Suppressor macrophage (primary cell): ENCODE data around the gene DHRS1.

Experiments
- DNase-seq, 4 experiments: peaks; one replicate each; pipeline ENCODE4 v3.0.0-alpha.2; 2020 to 2022

The DHRS1 gene

DNA sequence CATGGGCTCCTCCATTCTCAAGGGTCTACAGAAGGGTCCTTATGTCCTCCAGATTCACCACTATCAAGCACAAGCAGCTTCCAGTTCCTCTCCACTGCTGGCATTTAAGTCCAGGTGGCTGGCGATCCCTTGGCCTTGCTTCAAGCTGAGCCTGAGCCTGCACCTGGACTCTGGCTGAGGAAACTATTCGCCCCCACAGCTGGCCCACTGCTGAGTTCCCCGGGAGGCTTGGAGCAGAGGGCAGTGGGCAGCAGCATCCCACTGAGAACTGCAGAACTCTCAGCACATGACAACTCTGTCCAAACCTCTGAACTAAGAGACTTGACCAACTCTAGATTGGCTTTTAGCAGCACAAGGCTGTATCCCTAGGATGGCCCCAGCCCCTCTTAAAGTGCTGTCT, 16.8 kb downstream of the DHRS1 start:
- peak in 2 of 4 experiments; percentile 53 to 60 for DNase-seq

DNA sequence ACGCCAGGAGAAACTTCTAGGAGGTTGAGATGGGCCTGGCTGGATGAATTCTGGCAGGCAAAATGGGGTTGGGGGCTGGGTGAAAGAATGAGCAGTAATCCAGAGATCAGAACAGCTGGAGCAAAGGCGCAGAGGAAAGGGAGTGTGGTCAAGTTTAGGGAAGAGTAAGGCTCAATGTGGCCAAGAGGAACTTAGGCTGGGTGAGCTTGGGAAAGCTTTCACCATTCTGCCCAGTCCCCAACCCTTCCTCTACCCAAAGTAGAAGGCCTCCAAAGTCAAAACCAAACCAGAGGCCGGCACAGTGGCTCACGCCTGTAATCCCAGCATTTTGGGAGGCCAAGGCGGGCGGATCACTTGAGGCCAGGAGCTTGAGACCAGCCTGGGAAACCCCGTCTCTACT, 17.9 kb downstream of the DHRS1 start:
- DNase-seq = peak; percentile 35 to 75 (median 66)

DNA sequence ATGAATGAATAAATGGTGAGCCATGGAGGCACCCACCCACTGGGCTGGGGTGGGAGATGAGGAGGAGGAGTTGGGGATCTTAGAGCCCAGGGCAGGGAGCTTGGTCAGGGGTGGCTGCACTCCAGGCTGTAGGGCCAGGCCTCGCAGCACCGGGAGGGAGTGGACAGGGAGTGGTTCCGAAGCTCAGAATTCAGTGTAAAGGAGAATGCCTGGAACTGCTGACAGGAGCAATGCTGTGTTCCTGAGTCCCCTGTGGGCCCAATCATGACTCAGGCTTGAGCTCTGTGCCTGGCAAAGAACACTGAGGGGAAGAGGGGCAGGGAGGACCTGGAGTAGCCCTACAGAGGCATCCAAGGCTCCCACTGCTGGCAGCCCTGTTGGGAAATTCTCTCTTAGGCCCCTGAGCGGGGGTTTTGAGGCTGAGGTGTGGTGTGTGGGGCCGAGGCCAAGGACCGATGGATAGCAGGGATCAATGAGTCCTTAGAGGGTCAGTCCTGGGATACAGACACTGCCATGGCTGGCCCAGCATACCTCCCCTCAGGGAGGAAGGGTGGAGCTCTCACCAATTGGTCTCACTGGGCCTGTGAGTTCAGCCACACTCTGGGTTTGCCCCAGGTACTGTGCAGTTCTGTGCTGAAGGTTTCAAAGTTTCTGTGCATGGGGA, 18.7 kb downstream of the DHRS1 start:
- DNase-seq = peak in 3 of 4 experiments; percentile 21 to 23 (median 21)

DNA sequence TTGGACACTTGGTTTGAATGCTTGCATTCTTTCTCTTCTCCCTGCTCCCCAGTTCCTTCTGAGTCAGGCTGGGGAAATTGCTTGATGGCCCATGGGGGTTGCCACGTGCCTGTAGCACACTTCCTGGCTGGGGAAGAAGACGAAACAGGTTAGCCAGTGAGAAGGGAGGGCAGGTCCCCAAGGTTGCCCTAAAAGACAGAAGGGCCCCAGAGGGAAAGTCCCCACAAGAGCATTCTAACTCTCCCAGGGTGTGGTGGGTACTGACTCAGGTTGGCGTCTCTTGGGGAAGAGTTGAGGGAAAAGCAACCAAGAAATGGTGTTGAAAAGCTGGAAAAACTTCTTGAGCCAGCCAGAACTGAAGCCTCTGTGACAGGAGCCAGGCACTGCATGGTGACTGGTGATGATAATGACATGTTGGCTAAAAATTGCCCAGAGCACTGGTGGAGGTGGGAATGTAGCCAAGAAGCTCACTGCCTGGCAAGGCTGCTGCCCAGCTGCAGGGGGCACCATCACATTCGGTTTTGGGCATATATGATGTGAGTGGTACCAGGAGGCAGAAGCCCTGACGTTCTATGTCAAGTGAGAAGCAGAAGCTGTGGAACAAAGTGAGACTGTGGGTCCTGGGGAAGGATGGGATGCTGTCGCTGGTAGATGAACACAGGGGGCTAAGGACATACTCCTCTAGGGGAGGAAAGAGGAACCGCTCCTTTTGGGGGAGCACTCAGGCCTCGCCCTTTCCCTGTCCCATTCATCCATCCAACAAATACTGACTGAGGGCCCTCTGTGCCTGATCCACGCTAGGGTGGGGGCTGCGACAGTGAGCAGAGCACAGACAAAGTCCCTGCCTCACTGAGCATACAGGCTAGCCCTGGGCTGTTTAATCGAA, 20.0 kb downstream of the DHRS1 start:
- peak; percentile 48 to 70 (median 64) for DNase-seq

DNA sequence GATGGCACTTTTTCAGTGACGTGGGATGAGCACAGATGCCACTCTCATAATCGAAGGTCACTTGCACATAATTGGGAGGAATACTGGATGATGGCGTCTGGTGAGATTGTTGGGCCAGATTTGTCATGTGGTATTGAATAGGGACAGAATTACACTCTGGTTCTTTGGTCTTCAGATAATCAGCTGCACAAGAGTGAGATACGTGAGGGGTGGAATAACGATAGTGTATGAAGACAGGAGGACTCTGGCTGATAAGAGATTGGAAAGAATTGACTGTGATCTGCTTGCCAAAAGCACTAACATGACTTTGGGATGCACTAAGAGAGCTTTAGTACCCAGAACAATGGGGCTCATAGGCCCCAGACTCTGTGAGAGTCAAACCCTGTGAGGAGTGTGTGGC, 21.2 kb downstream of the DHRS1 start:
- DNase-seq = no peak

DNA sequence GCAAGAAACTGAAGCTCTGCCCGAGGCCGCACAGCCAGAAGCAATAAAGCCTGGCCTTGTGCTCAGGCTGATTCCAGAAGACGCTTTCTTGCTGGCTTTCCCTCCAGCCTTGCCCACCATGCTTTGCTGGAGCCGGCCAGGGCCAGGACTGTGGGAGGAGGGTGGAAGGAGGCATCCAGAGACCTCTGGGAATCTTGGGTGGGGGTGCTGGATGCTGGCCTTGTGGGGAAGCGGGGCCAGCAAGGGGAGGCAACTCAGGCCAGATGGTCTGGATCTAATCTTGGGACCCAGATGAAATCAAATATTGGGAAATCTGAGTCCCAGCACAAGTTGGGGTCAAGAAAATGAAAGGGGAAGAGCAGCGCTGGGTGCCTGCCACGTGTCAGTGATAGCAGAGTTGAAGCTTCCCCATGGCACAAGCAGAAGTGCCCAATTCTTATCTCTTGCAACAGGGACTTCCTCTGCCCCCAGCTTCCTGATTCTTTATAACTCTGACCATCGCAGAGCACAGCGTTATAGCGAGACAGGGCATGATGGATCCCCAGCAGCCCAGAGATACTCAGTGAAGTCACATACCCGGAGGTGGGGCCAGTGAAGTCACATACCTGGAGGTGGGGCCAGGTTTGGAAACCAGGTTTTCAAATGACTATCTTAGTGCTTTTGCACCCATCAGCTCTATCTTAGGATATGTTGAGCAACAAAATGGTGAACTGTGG, 21.8 kb downstream of the DHRS1 start:
- DNase-seq = peak; percentile 79 to 94 (median 90)

DNA sequence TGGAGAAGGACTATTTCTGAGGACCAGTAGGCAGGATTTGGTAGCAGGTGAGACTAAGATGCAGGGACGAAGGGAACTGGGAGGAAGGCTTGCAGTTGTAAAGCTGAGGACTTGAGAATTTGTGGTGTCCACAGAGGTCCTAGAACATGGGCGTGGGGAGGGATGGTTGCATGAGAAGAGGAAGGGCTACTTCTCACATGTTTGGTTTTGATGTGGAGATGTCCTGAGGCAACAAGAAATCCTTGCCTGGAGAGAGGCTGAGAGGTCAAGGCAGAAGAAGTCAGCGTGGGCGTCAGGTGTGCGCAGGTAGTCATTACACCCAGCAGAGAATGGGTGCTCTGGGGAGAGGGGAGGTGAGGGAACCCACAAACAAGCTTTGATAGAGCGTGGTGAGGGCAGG, 22.5 kb downstream of the DHRS1 start:
- peak; percentile 34 to 74 (median 68) for DNase-seq

DNA sequence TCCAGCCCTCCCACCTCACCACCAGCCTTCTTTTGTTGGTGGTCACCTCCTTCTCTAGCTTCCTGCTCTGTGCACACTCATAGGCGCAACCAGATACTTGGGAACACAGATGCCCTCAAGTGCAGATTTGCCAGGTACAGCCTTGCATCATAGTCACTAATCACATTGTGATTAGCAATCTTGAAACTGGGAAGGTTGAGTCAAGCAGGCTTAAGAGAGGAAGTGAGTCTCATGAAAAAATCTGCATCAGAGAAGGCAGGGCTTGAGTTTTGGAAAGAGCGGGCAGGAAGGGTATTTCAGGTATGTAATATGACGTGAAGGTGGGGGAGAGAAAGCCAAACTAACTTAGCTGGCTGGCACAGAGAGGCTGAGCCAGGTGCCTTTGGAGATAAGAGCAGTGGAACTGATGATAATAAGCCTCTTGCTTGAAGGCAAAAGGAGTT, 25.5 kb downstream of the DHRS1 start:
- DNase-seq = peak; percentile 59 to 86 (median 76)

DNA sequence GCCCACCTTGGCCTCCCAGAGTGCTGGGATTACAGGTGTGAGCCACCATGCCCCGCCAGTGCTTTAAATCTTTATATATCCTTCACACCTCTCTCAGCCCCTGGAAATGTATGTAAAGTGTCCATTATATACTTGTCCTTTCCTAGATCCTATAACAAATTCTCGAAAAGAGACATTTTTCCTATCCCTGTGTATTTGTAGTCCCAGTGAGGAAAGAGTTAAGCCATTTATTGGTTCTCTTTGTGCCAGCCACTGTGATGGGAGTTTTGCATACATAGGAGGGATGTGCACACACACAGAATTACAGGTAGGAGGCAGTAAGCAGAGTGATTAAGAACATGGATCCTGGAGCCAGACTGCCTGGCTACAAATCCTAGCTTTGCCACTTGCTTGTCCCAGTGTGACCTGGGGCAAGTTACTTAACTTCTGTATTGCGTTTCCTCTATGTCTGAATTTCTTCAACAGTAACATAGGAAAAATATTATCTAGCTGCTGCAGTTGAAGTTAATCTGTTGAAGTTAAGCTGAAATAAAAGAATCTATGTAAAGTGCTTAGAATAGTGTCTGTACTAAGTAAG, 26.1 kb downstream of the DHRS1 start:
- DNase-seq = peak; percentile 43 to 68 (median 65)

DNA sequence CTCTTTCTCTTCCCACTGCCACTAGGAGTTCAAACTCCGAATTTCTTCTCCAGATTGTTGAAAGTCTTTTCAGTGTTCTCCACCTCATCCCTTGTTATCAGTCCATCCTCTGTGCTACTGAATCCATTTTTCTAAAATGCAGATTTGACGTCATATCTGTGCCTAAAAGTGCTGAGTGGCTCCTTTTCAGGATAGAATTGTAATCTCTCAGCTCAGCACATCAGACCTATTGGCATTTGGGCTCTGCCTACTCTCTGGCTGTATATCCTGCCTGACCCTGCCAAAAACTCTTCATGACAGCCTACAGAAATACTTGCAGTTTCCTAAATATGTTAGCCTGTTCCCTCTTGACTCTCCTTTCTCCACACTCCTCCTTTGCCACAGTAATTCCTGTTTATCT, 27.1 kb downstream of the DHRS1 start:
- DNase-seq = peak in 2 of 4 experiments; percentile 31 to 41

DNA sequence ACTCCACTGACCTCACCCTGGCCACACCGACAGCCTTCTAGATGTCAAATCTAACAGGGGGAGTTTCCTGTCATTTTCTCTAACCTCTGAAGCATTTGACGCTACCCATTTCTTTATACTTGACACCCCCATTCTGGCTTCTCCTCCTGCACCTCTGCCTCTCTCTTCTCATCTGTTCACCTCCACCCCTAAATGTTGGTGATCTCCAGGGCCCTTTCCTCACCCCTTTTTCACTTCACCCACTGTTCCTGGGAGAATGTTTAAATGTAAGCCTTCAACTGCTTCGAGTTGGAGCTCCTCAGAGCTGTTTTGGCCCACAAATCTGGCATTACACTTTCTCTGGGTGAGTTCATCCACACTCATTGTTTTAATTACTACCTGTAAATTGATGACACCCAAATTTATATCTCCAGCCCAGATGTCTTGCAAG, 27.7 kb downstream of the DHRS1 start:
- DNase-seq = no peak

DNA sequence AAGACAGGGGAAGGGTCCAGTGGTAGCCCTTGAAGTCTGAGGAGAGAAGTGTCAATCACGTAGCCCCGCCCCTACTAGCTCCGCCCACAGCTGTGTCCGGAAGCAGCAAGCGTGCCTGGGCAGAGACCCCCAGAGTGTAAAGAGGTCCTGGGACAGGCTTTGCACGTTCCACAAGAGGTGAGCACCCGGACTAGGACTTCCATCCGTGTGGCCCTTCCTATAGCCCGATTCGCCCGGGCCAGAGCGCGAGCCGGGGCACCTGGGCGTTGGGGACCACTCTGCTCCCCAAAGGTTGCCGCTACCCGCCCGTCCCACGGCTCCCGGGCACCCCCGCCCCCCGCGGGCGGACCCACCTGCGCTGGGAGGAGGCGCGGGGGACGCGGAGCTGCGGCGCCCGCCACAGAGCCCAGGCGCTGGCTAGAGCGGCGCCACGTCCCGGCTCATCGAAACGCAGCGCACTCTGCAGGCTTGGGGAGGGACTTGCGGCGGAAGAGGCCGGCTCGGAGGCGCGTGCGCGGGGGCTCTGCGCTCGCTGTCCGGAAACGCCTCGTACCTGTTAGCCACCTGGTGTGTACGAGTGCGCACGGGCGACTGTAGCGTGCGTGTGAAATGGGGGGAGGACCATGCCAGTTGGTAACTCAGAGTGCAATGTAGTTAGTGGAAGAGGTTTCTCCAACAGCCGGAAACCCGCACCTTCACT, 28.3 kb downstream of the DHRS1 start, which contains the start of gene RABGGTA:
TSS of gene RABGGTA (minus strand) at position 464 of the 700 bp plus-strand sequence. CDS start 482 bp downstream, outside the sequence.
- peak; percentile 89 to 96 (median 92) for DNase-seq

DNA sequence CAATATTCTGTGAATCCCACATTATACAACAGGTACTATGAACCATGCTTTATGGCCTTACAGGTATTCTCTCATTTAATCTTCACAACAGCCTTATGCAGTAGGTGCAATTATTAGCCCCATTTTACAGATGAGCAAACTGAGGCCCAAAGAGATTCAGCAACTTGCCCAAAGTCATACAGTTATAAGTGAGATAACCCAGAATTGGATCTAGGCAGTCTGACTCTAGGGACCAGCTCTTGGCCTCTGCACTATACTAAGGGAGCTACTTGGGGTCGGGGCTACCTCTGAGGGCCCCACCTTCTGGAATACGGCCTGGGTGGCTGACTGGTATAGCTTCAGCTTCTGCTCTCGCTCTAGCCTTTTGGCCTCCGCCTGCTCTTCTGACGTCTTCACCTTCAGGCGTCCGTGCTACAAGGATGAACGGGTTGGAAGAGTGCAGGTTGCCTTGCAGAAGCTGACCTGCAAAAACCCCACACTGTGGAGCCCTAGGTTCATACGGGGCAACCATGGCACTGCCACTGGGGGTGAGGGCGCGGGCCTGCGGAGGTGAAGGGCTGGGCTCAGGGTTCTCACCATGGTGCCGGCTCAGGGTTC, 28.9 kb downstream of the DHRS1 start:
- no peak for DNase-seq

DNA sequence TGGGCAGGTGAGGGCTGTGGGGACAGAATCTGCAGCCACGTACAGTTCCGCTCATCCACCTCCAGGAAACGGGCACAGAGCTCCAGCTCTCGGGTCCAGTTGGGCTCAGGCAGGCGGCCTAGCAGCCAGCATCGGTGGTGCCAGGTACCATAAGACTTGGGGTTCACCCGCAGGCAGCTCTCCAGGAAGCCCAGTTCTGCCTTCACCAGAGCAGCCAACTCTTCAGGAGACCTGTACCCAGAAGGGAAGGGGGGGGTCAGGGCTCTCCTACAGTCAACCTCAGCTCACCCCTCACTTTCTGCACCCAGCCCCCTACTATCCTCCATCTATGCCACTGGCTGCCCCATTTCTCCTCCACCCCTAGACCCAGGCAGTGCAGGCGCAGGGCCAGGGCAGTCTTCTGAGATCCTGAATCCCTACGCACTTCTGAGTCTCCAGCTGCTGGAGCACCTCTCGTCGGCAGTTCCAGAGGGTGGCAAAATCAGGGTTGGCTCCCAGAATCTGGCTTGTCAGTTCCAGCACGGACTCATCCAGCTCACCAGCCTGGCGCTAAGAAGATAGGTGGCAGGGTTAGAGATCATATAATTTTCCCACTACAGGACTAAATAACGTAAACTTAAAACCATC, 29.6 kb downstream of the DHRS1 start:
- DNase-seq = no peak

DNA sequence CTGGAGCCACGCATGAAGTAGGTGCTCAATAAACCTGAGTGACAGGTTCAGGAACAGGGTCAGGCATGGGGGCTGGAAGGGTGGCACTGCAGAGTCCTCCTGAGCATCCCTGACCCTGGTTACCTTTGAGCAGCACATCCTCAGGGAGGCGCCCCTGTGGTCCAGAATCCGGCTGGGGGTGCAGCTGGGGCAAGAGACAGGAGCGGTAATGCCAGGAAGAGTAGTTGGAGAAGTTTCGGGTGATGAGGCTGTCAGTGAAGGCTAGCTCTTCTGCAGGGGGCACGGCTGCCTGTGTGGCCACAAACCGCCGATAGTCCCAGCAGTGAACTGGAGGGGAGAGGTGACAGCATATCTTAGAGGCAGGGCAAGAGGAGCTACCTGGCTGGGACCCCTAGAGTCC, 30.2 kb downstream of the DHRS1 start:
- no peak for DNase-seq

DNA sequence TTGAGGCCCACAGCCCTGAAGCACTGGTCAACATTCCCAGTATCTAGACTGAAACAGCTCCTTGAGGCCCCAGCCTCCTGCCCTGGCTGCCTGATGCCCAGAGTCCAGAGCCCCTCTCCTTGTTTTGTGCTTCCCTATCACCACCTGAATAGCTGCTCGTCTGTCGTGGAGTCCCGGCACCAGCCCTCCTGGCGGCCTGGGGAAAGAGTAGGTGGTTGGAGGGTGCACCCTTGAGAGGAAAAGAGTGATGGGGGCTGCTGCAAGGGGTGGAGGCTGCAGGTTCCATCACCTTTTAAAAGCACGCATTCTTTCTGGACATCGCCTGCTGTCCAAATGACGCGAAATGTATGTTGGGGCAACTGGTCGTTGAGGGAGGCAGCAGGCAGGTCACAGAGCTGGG, 31.4 kb downstream of the DHRS1 start:
- DNase-seq = no peak

DNA sequence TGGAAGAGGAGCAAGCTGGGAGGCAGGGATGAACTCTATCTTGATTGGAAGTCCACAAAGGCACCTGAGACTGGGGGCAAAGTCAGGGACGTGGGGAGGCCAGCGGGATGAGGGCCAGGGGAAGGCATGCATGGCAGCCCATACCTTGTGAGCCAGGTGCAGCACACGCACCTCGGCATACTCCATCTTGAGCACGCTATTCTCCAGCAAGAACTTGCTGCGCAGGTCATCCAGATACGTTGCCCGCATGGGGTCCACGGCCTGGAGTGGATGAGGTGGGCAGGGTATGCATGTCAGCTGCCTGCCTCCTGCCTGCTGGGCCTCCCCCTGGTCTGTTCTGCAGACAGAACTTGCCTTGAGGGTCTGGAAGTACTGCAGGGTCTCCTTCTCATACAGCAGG, 32.1 kb downstream of the DHRS1 start:
- DNase-seq = no peak

DNA sequence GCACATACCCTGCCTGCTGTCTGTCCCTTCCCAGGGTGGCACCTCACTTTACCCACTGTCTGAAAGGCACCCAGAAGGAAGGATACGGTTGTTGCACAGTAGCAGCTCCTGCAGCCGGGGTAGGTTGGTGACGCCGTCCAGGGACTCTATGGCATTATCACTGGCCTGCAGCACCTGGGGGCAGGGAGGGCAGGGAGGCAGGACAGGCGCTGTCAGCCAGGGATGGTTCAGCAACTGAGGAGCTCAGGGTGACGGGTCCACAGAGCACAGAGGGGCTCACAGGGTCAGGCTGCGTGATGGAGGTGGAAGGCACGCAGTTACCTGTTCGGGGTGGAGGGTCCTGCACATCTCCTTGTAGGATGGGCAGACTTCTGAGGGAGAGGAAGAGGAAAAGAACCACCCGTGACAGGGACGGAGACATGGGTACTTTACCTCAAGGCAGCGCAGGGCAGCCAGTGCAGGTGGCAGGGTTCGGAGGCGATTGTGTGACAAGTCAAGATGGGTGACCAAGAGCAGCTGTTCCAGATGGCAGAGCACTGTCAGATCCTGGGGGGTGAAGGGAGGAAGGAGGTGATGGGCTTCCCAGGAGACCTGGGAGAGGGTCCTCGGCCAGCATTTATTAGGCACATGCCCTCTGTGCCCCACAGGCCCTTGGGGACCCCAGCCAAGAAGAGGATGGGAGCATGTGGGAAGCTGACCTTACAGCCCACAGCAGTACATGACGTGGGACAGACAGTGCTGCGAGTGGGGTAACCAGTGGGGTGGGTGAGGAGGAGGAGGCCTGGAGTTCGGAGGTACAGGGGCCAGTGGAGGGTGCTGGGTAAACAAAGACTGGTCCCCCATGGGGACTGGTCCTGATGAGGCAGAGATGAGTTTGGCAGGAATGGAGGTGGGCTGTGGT, 33.0 kb downstream of the DHRS1 start:
- DNase-seq = no peak

DNA sequence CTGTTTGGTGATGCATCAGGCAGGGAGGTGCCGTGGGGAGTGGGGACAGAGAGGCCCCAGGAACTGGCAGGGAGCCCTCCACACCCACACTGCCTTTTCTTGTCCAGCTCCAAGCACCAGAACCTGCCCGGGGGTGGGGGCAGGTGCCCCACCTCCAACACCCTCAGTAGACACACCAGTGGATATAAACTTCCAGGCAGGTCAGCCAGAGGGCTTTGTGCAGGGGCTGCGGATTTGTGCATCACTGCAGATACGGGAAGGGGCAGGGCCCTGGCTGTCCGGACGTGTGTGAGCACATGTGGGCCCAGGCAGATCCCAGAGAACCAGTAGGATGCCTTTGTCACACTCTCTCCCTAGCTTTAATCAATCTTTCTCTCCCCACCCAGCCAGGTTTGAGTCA, 35.3 kb downstream of the DHRS1 start:
- DNase-seq = no peak

DNA sequence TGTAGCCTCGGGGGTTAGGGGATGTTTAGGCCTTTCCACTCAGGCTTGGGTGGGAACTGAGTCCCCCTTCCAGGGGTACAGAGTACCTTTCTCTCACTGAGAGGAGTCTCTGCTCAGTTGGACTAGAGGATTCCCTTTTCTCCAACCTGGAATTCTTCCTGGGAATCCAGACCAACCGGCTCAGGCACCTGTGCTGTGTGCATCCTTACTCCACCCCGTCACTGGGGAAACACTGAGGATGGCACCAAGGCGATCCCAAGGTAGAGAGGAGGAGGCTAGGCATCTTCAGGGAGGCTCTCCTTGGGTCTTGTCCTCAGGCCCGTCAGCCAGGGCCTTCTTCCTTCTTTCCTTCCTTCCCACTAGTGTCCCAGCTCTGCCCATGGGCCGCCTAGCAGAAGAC, 35.7 kb downstream of the DHRS1 start:
- DNase-seq = no peak
